Measurements from ENCODE around the gene NEXMIF. TPM values are rescaled to one million over a fixed set of nuclear protein-coding genes. Genes with fewer than 3 reads are reported as not detected.

The NEXMIF gene
- total and polyA plus RNA-seq, 2 of the 8 experiments (the other 6 are each of a cell fraction or from before 2014, with no cell fraction given) = 0.18 to 0.73 TPM

DNA sequence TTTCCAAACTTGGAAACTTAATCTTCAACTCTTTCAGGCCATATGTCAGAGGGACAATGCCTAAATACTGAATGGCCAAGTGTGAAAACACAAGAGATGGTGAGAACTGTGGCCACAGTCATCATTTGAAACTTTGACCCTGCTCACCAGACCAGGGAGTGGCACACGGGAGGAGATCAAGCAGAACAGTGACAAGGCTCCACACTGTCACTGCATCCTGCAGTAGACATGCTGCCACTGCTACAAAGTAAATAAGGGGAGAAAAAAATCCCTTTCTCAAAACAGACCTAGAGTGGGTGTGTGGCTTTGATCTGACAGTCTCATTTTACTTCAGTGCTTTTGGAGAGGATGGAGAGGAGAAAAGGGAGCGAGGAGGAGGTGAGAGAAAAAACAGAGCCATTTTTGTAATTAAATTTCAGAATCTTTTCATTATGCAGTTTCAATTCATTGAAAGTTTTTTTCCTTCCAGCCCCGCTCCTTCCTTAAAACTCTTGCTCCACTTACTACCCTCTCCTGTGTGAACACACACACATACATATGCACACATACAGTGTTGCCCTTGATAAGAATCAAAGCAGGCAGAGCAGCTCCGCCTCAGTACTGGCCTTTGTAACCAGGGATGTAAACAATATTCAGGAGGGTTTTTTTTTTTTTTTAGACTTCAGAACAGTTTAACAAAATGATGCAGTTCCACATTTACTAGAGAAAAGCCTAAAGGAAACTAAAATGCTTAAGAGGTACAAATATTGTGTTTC lies 34.4 kb downstream of the NEXMIF start:
- no peak overlapping the region for H3K27ac ChIP-seq (ENCODE audit: low read depth, low read length)
- no peak overlapping the region for H3K9ac ChIP-seq (replicated peaks in 1 of 4; ENCODE audit: extremely low read depth in 1 of 4, low read depth in 3 of 4, low read length in 3 of 4)
- H2AFZ ChIP-seq (ENCODE audit: low read length) = no peak overlapping the region
- no peak overlapping the region for H4K91ac ChIP-seq (replicated peaks; ENCODE audit: insufficient read length, low read length)
- H4K8ac ChIP-seq (ENCODE audit: extremely low read depth, insufficient read depth, low read length) = no peak overlapping the region
- no peak overlapping the region for H3K4me3 ChIP-seq (ENCODE audit: extremely low read depth in 1 of 4, insufficient read depth in 2 of 4, low read depth in 3 of 4, low read length in 4 of 4)
- no peak overlapping the region for H2BK120ac ChIP-seq (replicated peaks; ENCODE audit: low read depth, low read length)
- H3K36me3 ChIP-seq (ENCODE audit: control insufficient read depth in 2 of 4, insufficient read depth in 4 of 4, low read length in 3 of 4) = no peaks in the 10 kb centered on the region
- no peak overlapping the region for H3K14ac ChIP-seq (ENCODE audit: insufficient read length)
- H3K4me1 ChIP-seq (replicated peaks in 1 of 4; ENCODE audit: control insufficient read depth in 3 of 4, insufficient read depth in 4 of 4, low read length in 3 of 4) = no peaks in the 10 kb centered on the region; a peak in 1 of 7 replicates
- 85% methylated on average over 3 of the region's 4 CpGs; no CpG with 5 or more reads in 1 of the 2 experiments for WGBS, 2 experiments (ENCODE audit: extremely low coverage in 1 of 2, insufficient coverage in 1 of 2, insufficient read length in 1 of 2, insufficient replicate concordance in 2 of 2, low coverage in 1 of 2, low lambda C conversion rate in 2 of 2, missing lambda C conversion rate in 1 of 2)
- POLR2A ChIA-PET (ENCODE audit: partially characterized antibody) = no interaction called here
- no peaks in the 10 kb centered on the region for H3K79me2 ChIP-seq (ENCODE audit: control insufficient read depth in 1 of 2, insufficient read depth in 2 of 2, low read length in 2 of 2)
- no peak overlapping the region for H2BK20ac ChIP-seq (ENCODE audit: low read length)
- CTCF ChIA-PET (ENCODE audit: partially characterized antibody) = interaction anchor here (0.9 kb wide), 1 partner anchor 31 kb away, joined by 3 read pairs; no protein-coding TSS in a partner anchor
- H2AK5ac ChIP-seq (ENCODE audit: low read depth, low read length) = no peak overlapping the region
- H4K5ac ChIP-seq (ENCODE audit: insufficient read length, low read depth, low read length) = no peak overlapping the region
- no peaks in the 10 kb centered on the region for H3K9me3 ChIP-seq (ENCODE audit: insufficient read depth in 2 of 2, low read depth in 1 of 2, low read length in 1 of 2)
- no peak overlapping the region for H3K4ac ChIP-seq (replicated peaks; ENCODE audit: insufficient read length, low read depth, low read length)
- no peaks in the 10 kb centered on the region for H3K23me2 ChIP-seq (ENCODE audit: low read depth, low read length)
- no peaks in the 10 kb centered on the region for H3K79me1 ChIP-seq (ENCODE audit: low read depth, low read length)
- H3K56ac ChIP-seq (replicated peaks; ENCODE audit: insufficient read length, low read depth, low read length) = no peak overlapping the region
- H3K23ac ChIP-seq (ENCODE audit: insufficient read length) = no peak overlapping the region
- H3K27me3 ChIP-seq (replicated peaks in 1 of 4; ENCODE audit: control insufficient read depth in 3 of 4, extremely low read depth in 1 of 4, insufficient read depth in 3 of 4, low read length in 3 of 4) = no peaks in the 10 kb centered on the region
- H3K4me2 ChIP-seq (ENCODE audit: insufficient read depth in 1 of 2, low read depth in 2 of 2, low read length in 2 of 2) = no peak overlapping the region
- DNase-seq (ENCODE audit: low read depth in 1 of 2, low spot score in 2 of 2) = no peak
- no peak overlapping the region for H2BK5ac ChIP-seq (ENCODE audit: low read depth, low read length)
- FAIRE-seq = no peak
- H4K20me1 ChIP-seq (replicated peaks in 1 of 2; ENCODE audit: control insufficient read depth in 1 of 2, insufficient read depth in 2 of 2, low read length in 2 of 2) = no peaks in the 10 kb centered on the region
- TF ChIP-seq NANOG (IDR thresholded peaks at IDR 0.05; ENCODE audit: insufficient read depth, low read depth, low read length, poor library complexity, severe bottlenecking) (no peak), RNF2 (IDR thresholded peaks at IDR 0.05; ENCODE audit: borderline replicate concordance, low read depth, low read length, missing control alignments, poor library complexity, severe bottlenecking) (no peak), CTBP2 (IDR thresholded peaks at IDR 0.05; ENCODE audit: borderline replicate concordance, insufficient read depth, insufficient read length, low read length) (no peak), SRF (IDR thresholded peaks at IDR 0.05; ENCODE audit: low read depth, low read length) (no peak), MAFK (IDR thresholded peaks at IDR 0.05; ENCODE audit: low read depth, low read length) (no peak)
- H2BK12ac ChIP-seq (ENCODE audit: low read depth, low read length) = no peak overlapping the region
- H2BK15ac ChIP-seq (ENCODE audit: low read length) = no peak overlapping the region
- H3K18ac ChIP-seq (ENCODE audit: extremely low read depth, low read length) = no peak overlapping the region
